NOMO-1 treated with DMSO at 0.1 percent for 48 hours (cell line): ENCODE results near the gene CSMD2.
"Not testable (repeated sequence)": the region's sequence is repeated elsewhere in the genome, so short reads cannot be mapped to it uniquely, and the experiment has no call there.

Experiments used
- DNase-seq: peaks from one replicate; lab custom pipeline; 2025; ENCODE audit not compliant: unreplicated experiment; lab: John Stamatoyannopoulos, UW

CSMD2 gene

GRCh38 chr1:34113362-34113761 lies 51.7 kb downstream of the CSMD2 start:
- no peak for DNase-seq

GRCh38 chr1:34108711-34109110 lies 56.3 kb downstream of the CSMD2 start:
- DNase-seq, result no peak

- DNase-seq, result no peak
Measured at GRCh38 chr1:34108269-34108668, 56.8 kb downstream of the CSMD2 start.

GRCh38 chr1:34101151-34101550 lies 63.9 kb downstream of the CSMD2 start:
- DNase-seq, result no peak

GRCh38 chr1:34100332-34100731 lies 64.7 kb downstream of the CSMD2 start:
- DNase-seq, result no peak

GRCh38 chr1:34092399-34092798 lies 72.6 kb downstream of the CSMD2 start:
- not testable (repeated sequence) for DNase-seq

- DNase-seq, result no peak
Measured at GRCh38 chr1:34089731-34090130, 75.3 kb downstream of the CSMD2 start.

- no peak for DNase-seq
Measured at GRCh38 chr1:34087986-34088385, 77.0 kb downstream of the CSMD2 start.

GRCh38 chr1:34086561-34086960 lies 78.5 kb downstream of the CSMD2 start:
- DNase-seq, result no peak

- DNase-seq, result no peak
Measured at GRCh38 chr1:34083974-34084373, 81.1 kb downstream of the CSMD2 start.

GRCh38 chr1:34082085-34082670 lies 82.9 kb downstream of the CSMD2 start:
- DNase-seq, result not testable (repeated sequence)

GRCh38 chr1:34078383-34078782 lies 86.6 kb downstream of the CSMD2 start:
- no peak for DNase-seq

GRCh38 chr1:34075576-34075975 lies 89.5 kb downstream of the CSMD2 start:
- no peak for DNase-seq

- DNase-seq, result no peak
Measured at GRCh38 chr1:34073028-34073695, 91.9 kb downstream of the CSMD2 start.

- DNase-seq, result no peak
Measured at GRCh38 chr1:34070201-34070836, 94.7 kb downstream of the CSMD2 start.

- no peak for DNase-seq
Measured at GRCh38 chr1:34066981-34067603, 97.9 kb downstream of the CSMD2 start.

GRCh38 chr1:34066166-34066565 lies 98.9 kb downstream of the CSMD2 start:
- DNase-seq, result no peak

GRCh38 chr1:34065498-34065897 lies 99.5 kb downstream of the CSMD2 start:
- DNase-seq, result no peak

GRCh38 chr1:34060901-34061415 lies 104.1 kb downstream of the CSMD2 start:
- DNase-seq, result no peak

- DNase-seq, result no peak
Measured at GRCh38 chr1:34060187-34060730, 104.8 kb downstream of the CSMD2 start.

- DNase-seq, result no peak
Measured at GRCh38 chr1:34057347-34058130, 107.5 kb downstream of the CSMD2 start.
